ENCODE measurements around the gene SYT2.

DNA sequence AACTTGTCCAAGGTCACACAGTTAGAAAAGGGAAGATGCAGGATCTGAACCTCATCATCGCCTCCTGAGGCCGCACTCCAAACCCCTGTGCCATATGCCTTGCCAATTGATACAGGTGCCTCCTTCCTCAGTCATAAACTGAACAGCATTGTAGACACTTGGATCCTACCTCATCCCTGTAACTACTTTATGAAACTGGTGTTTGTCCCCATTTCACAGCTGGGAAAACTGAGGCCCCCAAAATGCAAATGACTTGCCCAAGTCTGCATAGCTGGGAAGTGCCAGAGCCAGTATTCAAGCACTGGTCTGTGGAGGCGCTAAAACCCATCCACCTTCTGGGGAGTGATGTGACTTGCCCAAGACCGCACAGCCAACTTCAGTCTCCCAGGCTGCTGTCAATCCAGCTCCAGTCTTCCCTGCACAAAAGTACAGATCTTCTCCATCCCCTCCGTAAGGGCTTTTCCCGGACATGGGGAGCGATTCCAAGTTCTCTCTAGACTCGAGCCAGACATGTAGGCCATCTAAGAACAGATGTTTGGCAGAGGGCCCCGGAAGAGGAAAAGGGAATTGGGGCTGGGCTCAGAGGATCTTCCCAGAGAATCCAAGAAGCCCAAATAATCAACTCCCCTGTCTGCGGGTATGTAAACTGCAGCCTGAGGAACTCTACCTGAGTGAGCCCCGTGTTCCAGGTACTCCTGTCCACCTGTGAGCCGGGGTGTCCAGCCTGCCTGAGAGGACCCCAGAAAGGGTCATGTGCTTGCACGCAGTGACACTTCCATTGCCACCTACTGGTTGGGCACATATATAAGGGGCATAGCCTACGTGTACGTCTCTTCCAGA lies 60.5 kb downstream of the SYT2 start:
- TF ChIP-seq POLR2A (IDR thresholded peaks at IDR 0.05; ENCODE audit: low read depth, low read length) (no peak), POLR2AphosphoS5 (IDR thresholded peaks at IDR 0.05; ENCODE audit: low read depth, low read length) (no peak), POU2F2 (IDR thresholded peaks at IDR 0.05; ENCODE audit: low read depth, low read length) (no peak), TAF1 (IDR thresholded peaks at IDR 0.05; ENCODE audit: low read depth, low read length) (no peak), SPI1 (IDR thresholded peaks at IDR 0.05; ENCODE audit: low read depth, low read length) (no peak)

Measured in GM12891 (cell line).